ENCODE data around the gene SKAP2.
"Not testable (repeated sequence)": the region's sequence is repeated elsewhere in the genome, so short reads cannot be mapped to it uniquely, and the experiment has no call there.

The SKAP2 gene

GRCh38 chr7:26853788-26854393, 10.5 kb downstream of the SKAP2 start:
- H3K36me3 ChIP-seq, result no peaks in the 10 kb centered on the region
- H3K4me3 ChIP-seq, result no peak overlapping the region
- H3K27me3 ChIP-seq, result peaks cover 0 to 35% of the 10 kb centered on the region in 2 donors
- H3K4me1 ChIP-seq, result no peaks in the 10 kb centered on the region
- H3K9me3 ChIP-seq, result no peaks in the 10 kb centered on the region
- H3K27ac ChIP-seq, result no peak overlapping the region
- intact Hi-C loops (cut with DNase I; ENCODE audit: low total_unique reads), result loop anchor here (10.0 kb wide), 1 partner anchor 649 kb away; the partner anchor contains the start of genes CBX3 and HNRNPA2B1
- no peak for DNase-seq
- TF ChIP-seq, protein P1, sequence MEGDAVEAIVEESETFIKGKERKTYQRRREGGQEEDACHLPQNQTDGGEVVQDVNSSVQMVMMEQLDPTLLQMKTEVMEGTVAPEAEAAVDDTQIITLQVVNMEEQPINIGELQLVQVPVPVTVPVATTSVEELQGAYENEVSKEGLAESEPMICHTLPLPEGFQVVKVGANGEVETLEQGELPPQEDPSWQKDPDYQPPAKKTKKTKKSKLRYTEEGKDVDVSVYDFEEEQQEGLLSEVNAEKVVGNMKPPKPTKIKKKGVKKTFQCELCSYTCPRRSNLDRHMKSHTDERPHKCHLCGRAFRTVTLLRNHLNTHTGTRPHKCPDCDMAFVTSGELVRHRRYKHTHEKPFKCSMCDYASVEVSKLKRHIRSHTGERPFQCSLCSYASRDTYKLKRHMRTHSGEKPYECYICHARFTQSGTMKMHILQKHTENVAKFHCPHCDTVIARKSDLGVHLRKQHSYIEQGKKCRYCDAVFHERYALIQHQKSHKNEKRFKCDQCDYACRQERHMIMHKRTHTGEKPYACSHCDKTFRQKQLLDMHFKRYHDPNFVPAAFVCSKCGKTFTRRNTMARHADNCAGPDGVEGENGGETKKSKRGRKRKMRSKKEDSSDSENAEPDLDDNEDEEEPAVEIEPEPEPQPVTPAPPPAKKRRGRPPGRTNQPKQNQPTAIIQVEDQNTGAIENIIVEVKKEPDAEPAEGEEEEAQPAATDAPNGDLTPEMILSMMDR (IDR thresholded peaks at IDR 0.05), result peak; percentile 46 to 64

- intact Hi-C loops (cut with DNase I; ENCODE audit: low total_unique reads), result loop anchor here (10.0 kb wide), 1 partner anchor 645 kb away; the partner anchor contains the start of genes CBX3 and HNRNPA2B1
- TF ChIP-seq, protein P1 (IDR thresholded peaks at IDR 0.05), result no peak
- no peaks in the 10 kb centered on the region for H3K36me3 ChIP-seq
- no peaks in the 10 kb centered on the region for H3K4me1 ChIP-seq
- H3K27me3 ChIP-seq, result peaks cover 0 to 21% of the 10 kb centered on the region in 2 donors
- H3K27ac ChIP-seq, result no peak overlapping the region
- no peak overlapping the region for H3K4me3 ChIP-seq
- DNase-seq, result no peak
- no peaks in the 10 kb centered on the region for H3K9me3 ChIP-seq
Observed at GRCh38 chr7:26850193-26850651, 14.2 kb downstream of the SKAP2 start.

DNA sequence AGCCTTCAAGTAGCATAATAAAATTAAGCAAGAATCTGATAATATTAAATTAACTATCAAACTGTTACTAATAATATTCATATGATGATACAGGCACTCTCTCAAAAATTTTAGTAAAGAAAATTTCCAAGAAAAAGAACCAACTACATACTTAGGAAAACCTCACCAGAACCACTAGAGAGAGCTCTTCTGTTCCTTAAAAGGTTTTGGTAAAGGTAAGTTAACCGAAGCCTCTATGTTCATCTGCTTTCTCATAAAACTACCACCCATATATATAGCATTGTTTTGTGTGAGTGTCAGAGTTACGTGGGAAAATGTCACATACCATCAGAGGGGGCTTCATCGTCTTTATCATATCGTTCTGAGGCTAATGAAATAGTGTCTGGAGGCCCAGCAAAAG, 20.7 kb downstream of the SKAP2 start:
- H3K4me3 ChIP-seq, result no peak overlapping the region
- peaks cover 0 to 5% of the 10 kb centered on the region in 2 donors for H3K27me3 ChIP-seq
- intact Hi-C loops (cut with DNase I; ENCODE audit: low total_unique reads), result no loop called here

DNA sequence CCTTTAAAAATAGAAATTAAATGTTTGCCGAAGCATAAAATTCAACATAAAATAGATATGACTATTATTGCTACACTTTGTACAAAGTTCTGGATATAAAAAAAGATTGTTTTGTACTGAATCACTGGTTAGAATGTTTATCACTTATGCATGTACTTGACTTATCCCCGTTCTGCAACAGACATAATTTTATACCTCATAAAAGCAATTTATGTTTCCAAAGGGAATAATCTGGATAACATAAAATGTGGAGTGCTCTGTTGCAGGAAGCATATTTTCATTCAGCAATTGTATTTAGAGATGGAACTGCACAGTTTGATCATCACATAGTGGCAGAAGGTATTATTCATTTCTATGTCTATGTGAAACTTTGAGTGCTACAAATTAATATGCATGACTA, 21.5 kb downstream of the SKAP2 start:
- no peak for DNase-seq

More for the DNA sequence above, 20.7 kb downstream of the SKAP2 start:
- DNase-seq, result no peak
- Histone ChIP-seq H3K9me3 (no peaks in the 10 kb centered on the region), H3K4me1 (no peaks in the 10 kb centered on the region), H3K36me3 (peaks cover 0 to 6% (median 0%) of the 10 kb centered on the region in 3 donors), H3K27ac (no peak overlapping the region)
- TF ChIP-seq, protein P1 (IDR thresholded peaks at IDR 0.05), result no peak

DNA sequence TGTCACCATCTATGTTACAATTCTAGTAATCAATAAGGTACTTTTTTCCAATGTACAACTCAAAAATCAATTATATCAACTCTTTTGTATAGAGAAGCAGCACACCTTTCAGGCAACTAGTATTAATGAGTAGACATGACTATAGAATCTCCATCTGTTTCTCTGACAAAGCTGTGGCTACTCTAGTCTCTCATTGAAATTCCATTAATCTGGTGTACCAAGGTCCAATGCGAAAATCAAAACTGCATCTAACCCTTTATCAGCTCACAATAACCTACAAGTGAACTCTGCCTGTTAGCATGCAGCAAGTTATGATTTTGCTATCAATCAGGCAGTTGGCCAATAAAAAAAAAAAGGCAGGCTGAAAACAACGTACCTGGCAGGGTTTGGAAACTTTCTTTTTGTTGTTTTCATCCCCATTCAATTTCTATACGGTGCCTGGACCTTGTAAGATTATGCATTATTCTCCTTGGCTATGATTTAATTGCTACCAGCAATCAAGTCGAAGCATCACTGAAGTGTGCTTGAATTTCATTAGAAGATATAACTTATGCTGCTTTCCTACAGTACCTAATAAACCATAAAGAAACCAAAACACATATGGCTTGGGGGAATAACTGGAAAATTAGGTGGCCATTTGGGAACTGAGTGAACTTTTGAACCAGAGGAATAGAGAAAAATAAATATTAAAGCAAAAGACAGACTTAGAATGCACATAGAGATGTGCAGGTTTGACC, 23.2 kb downstream of the SKAP2 start:
- Histone ChIP-seq H3K9me3 (peaks cover 0 to 2% (median 0%) of the 10 kb centered on the region in 3 donors), H3K27me3 (peaks cover 0 to 5% of the 10 kb centered on the region in 2 donors), H3K4me1 (no peaks in the 10 kb centered on the region), H3K36me3 (peaks cover 0 to 7% (median 6%) of the 10 kb centered on the region in 3 donors), H3K27ac (no peak overlapping the region), H3K4me3 (no peak overlapping the region)
- TF ChIP-seq, protein P1 (IDR thresholded peaks at IDR 0.05), result no peak
- no peak for DNase-seq
- intact Hi-C loops (cut with DNase I; ENCODE audit: low total_unique reads), result no loop called here

More for the DNA sequence above, 21.5 kb downstream of the SKAP2 start:
- Histone ChIP-seq H3K4me3 (no peak overlapping the region), H3K9me3 (no peaks in the 10 kb centered on the region), H3K36me3 (peaks cover 0 to 6% (median 0%) of the 10 kb centered on the region in 3 donors), H3K27me3 (peaks cover 0 to 5% of the 10 kb centered on the region in 2 donors), H3K4me1 (no peaks in the 10 kb centered on the region), H3K27ac (no peak overlapping the region)
- TF ChIP-seq, protein P1 (IDR thresholded peaks at IDR 0.05), result no peak
- intact Hi-C loops (cut with DNase I; ENCODE audit: low total_unique reads), result no loop called here

DNA sequence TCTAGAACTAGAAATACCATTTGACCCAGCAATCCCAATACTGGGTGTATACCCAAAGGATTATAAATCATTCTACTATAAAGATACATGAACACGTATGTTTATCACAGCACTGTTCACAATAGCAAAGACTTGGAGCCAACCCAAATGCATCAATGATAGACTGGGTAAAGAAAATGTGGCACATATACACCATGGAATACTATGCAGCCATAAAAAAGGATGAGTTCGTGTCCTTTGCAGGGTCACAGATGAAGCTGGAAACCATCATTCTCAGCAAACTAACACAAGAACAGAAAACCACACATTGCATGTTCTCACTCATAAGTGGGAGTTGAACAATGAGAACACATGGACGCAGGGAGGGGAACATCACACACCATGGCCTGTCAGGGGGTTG, 27.6 kb downstream of the SKAP2 start:
- H3K36me3 ChIP-seq; H3K4me1 ChIP-seq; DNase-seq; H3K27me3 ChIP-seq; intact Hi-C loops (cut with DNase I; ENCODE audit: low total_unique reads); H3K27ac ChIP-seq; H3K4me3 ChIP-seq; H3K9me3 ChIP-seq: not testable (repeated sequence)
